ENCODE results near the gene RAB3C.

RAB3C gene

GRCh38 chr5:58606064-58606463 lies 23.2 kb downstream of the RAB3C start:
- DNase-seq, result no peak

GRCh38 chr5:58615972-58616371 lies 33.1 kb downstream of the RAB3C start:
- no peak for DNase-seq

- no peak for DNase-seq
Observed at GRCh38 chr5:58617241-58617640, 34.4 kb downstream of the RAB3C start.

GRCh38 chr5:58620336-58620735 lies 37.5 kb downstream of the RAB3C start:
- DNase-seq, result no peak

- no peak for DNase-seq
Observed at GRCh38 chr5:58622936-58623871, 40.3 kb downstream of the RAB3C start.

- DNase-seq, result no peak
Observed at GRCh38 chr5:58628626-58629025, 45.8 kb downstream of the RAB3C start.

GRCh38 chr5:58629271-58630159 lies 46.6 kb downstream of the RAB3C start:
- no peak for DNase-seq

GRCh38 chr5:58631895-58632294 lies 49.0 kb downstream of the RAB3C start:
- DNase-seq, result no peak

- no peak for DNase-seq
Observed at GRCh38 chr5:58635416-58635815, 52.5 kb downstream of the RAB3C start.

GRCh38 chr5:58640011-58640410 lies 57.1 kb downstream of the RAB3C start:
- DNase-seq, result peak; percentile 51

GRCh38 chr5:58641533-58641932 lies 58.7 kb downstream of the RAB3C start:
- no peak for DNase-seq

- no peak for DNase-seq
Observed at GRCh38 chr5:58648846-58649245, 66.0 kb downstream of the RAB3C start.

GRCh38 chr5:58649716-58650115 lies 66.8 kb downstream of the RAB3C start:
- no peak for DNase-seq

GRCh38 chr5:58653521-58653920 lies 70.6 kb downstream of the RAB3C start:
- no peak for DNase-seq

GRCh38 chr5:58666141-58666540 lies 83.3 kb downstream of the RAB3C start:
- no peak for DNase-seq

GRCh38 chr5:58666598-58667581 lies 84.0 kb downstream of the RAB3C start:
- no peak for DNase-seq

- DNase-seq, result no peak
Observed at GRCh38 chr5:58670582-58670981, 87.7 kb downstream of the RAB3C start.

GRCh38 chr5:58671155-58671554 lies 88.3 kb downstream of the RAB3C start:
- no peak for DNase-seq

GRCh38 chr5:58672521-58672920 lies 89.6 kb downstream of the RAB3C start:
- no peak for DNase-seq

- DNase-seq, result no peak
Observed at GRCh38 chr5:58674070-58674469, 91.2 kb downstream of the RAB3C start.

GRCh38 chr5:58674711-58675110 lies 91.8 kb downstream of the RAB3C start:
- DNase-seq, result no peak

GRCh38 chr5:58675341-58675740 lies 92.5 kb downstream of the RAB3C start:
- DNase-seq, result no peak

All from femur (tissue), 1 donor.